Activated naive CD8-positive, alpha-beta T cell treated with anti-CD3 and anti-CD28 coated beads, Interleukin-2, amount 50 U/mL, for 24 hours (primary cell): ENCODE data around the gene DPPA5.
A peak's percentile ranks its signal among the peaks of the same experiment; 100 is the strongest.
"Not testable (repeated sequence)": the region's sequence is repeated elsewhere in the genome, so short reads cannot be mapped to it uniquely, and the experiment has no call there.

Source experiments
- ATAC-seq: fragments of 150-1000 bp; cut with Tn5 transposase; one replicate; pipeline ENCODE4 v1.10.0; 2021
- DNase-seq: peaks from one replicate; pipeline ENCODE4 v3.0.0; 2021
- H3K27ac Mint-ChIP-seq: one replicate; pipeline ENCODE4 v1.8.0; 2021; ENCODE audit warnings: mild to moderate bottlenecking, mixed read lengths
- H3K27me3 Mint-ChIP-seq: one replicate; pipeline ENCODE4 v1.8.0; 2021; ENCODE audit warnings: mixed read lengths
- H3K36me3 Mint-ChIP-seq: one replicate; pipeline ENCODE4 v1.8.0; 2021; ENCODE audit warnings: low read depth, mixed read lengths
- H3K4me1 Mint-ChIP-seq: one replicate; pipeline ENCODE4 v1.8.0; 2021; ENCODE audit warnings: mixed read lengths
- H3K4me3 Mint-ChIP-seq: one replicate; pipeline ENCODE4 v1.8.0; 2021; ENCODE audit warnings: mild to moderate bottlenecking, moderate library complexity, mixed read lengths
- H3K9me3 Mint-ChIP-seq: one replicate; pipeline ENCODE4 v1.8.0; 2021; ENCODE audit warnings: mixed read lengths

Gene DPPA5

DNA sequence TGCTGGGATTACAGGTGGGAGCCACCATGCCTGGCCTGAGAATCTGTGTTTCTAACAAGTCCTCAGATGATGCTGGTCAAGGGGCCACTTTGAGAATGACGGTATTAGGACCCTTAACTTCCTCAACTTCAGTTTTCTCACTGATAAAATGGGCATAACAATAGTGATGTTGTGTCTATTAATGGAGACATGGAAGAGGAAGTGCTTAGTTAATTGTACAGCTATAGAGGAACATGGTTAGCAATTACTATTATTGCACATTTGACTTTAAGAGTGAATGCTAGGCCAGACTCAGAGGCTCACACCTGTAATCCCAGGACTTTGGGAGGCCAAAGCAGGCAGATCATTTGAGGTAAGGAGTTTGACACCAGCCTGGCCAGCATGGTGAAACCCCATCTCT lies 12.7 kb downstream of the DPPA5 start:
- Mint-ChIP-seq H3K36me3 (no peaks in the 10 kb centered on the region), H3K4me1 (no peaks in the 10 kb centered on the region), H3K27ac (no peak overlapping the region), H3K27me3 (no peaks in the 10 kb centered on the region), H3K9me3 (no peaks in the 10 kb centered on the region), H3K4me3 (no peak overlapping the region)
- DNase-seq (no peak), ATAC-seq (no peak)

DNA sequence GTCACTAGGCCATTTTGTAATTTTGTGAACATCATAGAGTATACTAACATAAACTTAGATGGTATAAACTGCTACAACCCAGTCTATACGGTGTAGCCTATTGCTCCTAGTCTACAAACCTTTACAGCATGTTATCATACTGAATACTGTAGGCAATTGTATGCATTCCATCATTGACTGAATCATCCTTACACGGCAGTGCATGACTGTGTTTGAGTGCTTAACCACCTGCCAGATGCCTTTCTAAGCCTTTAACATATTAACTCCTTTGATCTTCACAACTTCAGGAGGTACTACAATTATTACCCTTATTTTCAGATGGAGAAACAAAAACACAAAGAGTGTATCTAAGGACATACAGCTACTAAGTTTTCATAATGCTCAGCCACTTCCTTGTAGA lies 14.0 kb downstream of the DPPA5 start:
- ATAC-seq (no peak), DNase-seq (no peak)
- Mint-ChIP-seq H3K36me3 (no peaks in the 10 kb centered on the region), H3K27ac (no peak overlapping the region), H3K9me3 (no peaks in the 10 kb centered on the region), H3K4me1 (no peaks in the 10 kb centered on the region), H3K4me3 (no peak overlapping the region), H3K27me3 (no peaks in the 10 kb centered on the region)

DNA sequence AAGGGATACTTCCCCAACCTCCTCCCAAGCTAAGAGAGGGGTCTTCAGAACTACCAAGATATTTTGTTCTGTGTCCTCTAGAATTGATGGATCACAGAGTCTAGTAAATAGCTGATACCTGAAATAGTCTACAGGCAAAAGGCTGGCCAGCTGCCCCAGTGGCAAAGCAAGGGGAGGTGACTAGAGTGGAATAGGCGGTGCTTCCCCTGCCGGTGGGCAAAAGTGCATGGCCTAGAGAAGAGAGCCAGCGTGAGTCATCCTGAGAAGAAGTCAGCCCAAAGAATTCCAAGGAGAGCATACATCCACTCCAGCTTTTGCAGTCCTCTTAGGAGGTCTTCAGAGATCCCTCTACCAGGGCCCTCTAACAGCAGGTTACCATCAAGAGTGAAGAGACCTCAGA lies 14.7 kb downstream of the DPPA5 start:
- no peaks in the 10 kb centered on the region for H3K9me3 Mint-ChIP-seq
- ATAC-seq (no peak), DNase-seq (no peak)
- H3K27ac Mint-ChIP-seq, result no peak overlapping the region
- no peaks in the 10 kb centered on the region for H3K36me3 Mint-ChIP-seq
- H3K4me1 Mint-ChIP-seq, result no peaks in the 10 kb centered on the region
- H3K4me3 Mint-ChIP-seq, result no peak overlapping the region
- no peaks in the 10 kb centered on the region for H3K27me3 Mint-ChIP-seq

DNA sequence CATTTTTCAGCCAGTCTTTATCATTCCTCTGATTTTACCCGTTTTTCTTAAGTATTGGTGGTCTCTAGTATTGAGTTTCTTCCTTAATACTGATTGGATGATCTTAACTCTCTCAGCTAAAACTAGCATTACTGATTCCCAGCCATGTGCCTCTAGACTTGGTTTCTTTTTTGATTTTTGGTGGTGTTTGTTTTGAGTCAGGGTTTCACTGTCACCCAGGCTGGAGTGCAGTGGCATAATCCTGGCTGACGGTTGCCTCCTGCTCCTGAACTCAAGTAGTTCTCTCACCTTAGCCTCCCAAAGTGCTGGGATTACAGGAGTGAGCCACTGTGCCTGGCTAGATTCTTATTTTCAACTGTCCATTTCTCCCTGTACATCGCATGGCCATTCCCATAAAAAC lies 24.9 kb downstream of the DPPA5 start:
- peaks cover 5% of the 10 kb centered on the region for H3K27me3 Mint-ChIP-seq
- no peak for ATAC-seq
- no peaks in the 10 kb centered on the region for H3K9me3 Mint-ChIP-seq
- no peaks in the 10 kb centered on the region for H3K4me1 Mint-ChIP-seq
- no peak for DNase-seq
- no peak overlapping the region for H3K4me3 Mint-ChIP-seq
- H3K27ac Mint-ChIP-seq, result no peak overlapping the region
- no peaks in the 10 kb centered on the region for H3K36me3 Mint-ChIP-seq

DNA sequence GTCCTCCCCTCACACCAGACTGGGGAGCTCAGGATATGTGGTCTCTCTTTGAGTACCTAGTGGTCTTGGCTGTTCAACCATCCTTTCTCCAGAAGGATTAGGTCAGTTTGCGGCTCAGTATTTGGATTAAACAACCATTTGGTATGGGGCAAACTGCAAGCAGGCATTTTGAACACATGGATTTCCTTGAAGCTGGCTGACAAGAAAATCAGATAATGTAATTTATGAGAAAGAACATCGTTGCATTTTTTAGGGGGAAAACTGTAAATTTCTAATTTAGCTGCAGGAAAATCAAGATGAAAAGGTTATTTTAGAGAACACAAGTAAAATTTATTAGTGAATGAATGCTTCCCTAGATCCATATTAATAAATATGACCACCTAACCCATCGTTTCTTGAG lies 25.3 kb downstream of the DPPA5 start:
- Mint-ChIP-seq H3K36me3 (no peaks in the 10 kb centered on the region), H3K27me3 (peaks cover 5% of the 10 kb centered on the region), H3K9me3 (no peaks in the 10 kb centered on the region), H3K4me1 (no peaks in the 10 kb centered on the region), H3K27ac (no peak overlapping the region), H3K4me3 (no peak overlapping the region)
- no peak for ATAC-seq
- no peak for DNase-seq

DNA sequence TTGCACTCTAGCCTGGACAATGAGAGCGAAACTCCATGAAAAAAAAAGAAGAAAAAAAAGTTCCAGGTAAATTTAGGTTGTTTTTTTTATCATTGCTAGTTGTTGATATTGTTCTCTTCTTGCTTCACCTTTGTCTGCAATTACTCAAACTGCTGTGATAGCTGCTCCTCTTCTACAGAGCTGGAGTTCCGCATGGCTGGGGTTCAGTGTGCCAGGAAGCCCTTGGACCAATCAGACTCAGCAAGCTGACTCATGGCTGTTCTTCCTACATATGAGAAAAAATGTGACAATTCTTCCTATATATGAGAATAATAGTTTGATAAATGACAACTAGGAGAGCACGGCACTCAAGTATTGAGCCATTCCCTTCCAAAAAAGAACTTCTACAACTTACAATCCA lies 28.4 kb downstream of the DPPA5 start:
- Mint-ChIP-seq H3K27ac (no peak overlapping the region), H3K4me3 (no peak overlapping the region), H3K9me3 (no peaks in the 10 kb centered on the region), H3K36me3 (no peaks in the 10 kb centered on the region), H3K4me1 (no peaks in the 10 kb centered on the region), H3K27me3 (peaks cover 5% of the 10 kb centered on the region)
- no peak for ATAC-seq
- no peak for DNase-seq

DNA sequence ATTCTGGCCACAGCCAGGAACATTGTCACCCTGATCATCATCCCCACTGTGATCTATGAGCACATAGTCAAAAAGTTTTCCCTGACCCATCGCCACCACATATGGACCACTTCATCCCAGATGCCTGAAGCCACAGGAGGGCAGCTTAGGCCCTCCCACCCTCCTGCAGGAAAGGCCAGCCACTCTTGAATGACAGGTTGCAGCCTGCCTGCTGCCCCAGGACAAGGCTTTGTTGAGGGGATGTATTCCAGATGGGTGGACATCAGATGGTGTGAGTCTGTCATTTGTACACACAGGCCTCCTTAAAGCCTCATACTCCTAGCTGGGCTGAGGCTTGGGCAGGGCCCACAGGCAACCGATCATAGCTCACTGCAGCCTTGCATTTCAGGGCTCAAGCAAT lies 30.8 kb downstream of the DPPA5 start:
- no peaks in the 10 kb centered on the region for H3K27me3 Mint-ChIP-seq
- no peak overlapping the region for H3K27ac Mint-ChIP-seq
- DNase-seq, result no peak
- ATAC-seq, result no peak
- no peak overlapping the region for H3K4me3 Mint-ChIP-seq
- no peaks in the 10 kb centered on the region for H3K4me1 Mint-ChIP-seq
- no peaks in the 10 kb centered on the region for H3K36me3 Mint-ChIP-seq
- peaks cover 1% of the 10 kb centered on the region for H3K9me3 Mint-ChIP-seq

DNA sequence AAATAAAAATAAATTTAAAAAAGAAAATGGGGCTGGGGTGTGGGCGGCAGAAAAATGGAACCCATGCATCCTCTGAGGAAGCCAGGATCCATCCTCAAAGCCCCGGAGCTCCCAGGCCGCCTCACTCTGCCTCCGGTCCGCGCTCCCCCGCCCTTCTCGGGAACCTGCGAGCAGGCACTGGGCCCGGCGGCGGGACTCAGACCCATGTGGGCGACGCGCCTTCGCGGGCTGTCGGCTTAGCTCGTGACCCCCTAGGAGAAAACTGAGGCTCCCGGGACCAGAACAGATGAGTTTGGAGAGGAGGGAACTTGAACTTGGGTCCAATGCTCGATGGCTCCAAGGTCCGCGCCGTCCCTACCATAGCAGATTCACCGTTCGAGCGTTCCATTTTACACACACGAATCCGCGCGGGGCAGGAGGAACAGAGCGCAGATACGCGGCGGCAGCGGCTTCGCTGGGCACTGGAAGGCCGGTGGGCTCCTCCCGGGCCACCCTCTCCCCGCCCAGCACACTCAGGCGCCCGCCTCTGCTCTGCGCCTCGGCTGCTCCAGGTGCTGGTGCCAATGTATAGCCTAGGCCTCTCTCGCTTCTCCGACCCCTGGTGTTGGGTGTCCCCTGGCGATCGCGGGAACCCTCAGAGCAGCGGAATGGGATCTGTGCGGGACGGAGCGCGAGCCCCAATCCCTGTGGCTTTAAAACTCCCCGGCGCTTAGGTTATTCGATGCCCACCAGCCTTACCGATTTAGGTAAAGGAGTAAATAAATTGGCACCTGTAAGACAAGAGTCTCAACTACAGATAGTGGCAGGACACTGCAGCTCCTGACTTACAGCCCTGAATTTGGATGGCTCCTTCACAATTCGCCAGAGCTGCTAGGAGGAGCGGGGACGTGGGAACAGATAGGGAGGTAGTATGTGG lies 39.2 kb downstream of the DPPA5 start:
- Mint-ChIP-seq H3K4me1 (peaks cover 10% of the 10 kb centered on the region), H3K36me3 (peaks cover 3% of the 10 kb centered on the region), H3K27me3 (peaks cover 50% of the 10 kb centered on the region), H3K9me3 (peaks cover 8% of the 10 kb centered on the region), H3K27ac (no peak overlapping the region), H3K4me3 (peak overlapping the region; percentile 22)
- no peak for ATAC-seq
- DNase-seq, result no peak

DNA sequence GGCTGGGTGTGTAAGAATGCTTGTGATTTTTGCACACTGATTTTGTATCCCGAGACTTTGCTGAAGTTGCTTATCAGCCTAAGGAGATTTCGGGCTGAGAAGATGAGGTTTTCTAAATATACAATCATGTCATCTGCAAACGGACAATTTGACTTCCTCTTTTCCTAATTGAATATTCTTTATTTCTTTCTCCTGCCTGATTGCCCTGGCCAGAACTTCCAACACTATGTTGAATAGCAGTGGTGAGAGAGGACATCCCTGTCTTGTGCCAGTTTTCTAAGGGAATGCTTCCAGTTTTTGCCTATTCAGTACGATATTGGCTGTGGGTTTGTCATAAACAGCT lies 43.6 kb downstream of the DPPA5 start:
- not testable (repeated sequence) for H3K27ac Mint-ChIP-seq, ATAC-seq, H3K9me3 Mint-ChIP-seq, H3K36me3 Mint-ChIP-seq, DNase-seq
- peaks cover 23% of the 10 kb centered on the region for H3K4me1 Mint-ChIP-seq
- H3K4me3 Mint-ChIP-seq, result peak overlapping the region; percentile 89
- peaks cover 51% of the 10 kb centered on the region for H3K27me3 Mint-ChIP-seq

DNA sequence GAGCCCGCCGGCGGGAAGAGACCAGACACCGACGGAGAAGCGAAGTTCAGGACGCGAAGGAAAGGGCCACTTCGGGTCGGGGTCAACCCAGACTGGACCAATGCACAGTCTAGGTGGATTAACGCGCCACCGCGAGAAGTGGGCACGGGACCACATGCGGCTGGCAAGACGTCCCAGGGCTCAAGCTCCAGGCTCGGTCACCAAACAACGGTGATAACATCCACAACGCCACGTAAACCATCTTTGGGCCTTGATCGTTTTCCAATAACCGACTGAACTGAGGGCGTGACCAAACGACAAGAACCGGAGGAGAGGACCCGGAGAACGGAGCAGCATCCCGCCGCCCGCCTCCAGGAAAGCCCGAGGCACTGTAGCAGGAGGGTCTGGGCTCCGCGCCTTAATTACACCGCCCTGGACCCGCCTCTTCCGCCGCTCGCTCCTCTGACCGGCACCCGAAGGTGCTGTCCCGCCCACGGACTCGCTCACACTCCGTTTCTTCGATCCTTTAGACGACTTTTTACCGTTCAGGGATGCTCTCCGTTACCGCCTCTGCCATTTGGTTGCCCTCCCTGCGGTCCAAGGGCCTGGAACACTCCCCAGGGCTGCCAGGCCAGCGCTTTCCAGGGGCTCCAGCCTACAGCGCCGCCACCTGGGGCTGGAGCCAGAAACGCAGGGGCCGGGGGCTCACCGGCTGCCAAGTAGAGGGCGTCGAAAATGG lies 44.1 kb downstream of the DPPA5 start:
- ATAC-seq (peak; percentile 94), DNase-seq (peak; percentile 77)
- Mint-ChIP-seq H3K4me3 (peak overlapping the region; percentile 89), H3K4me1 (peaks cover 23% of the 10 kb centered on the region), H3K9me3 (no peaks in the 10 kb centered on the region), H3K27ac (peak overlapping the region; percentile 83), H3K36me3 (no peaks in the 10 kb centered on the region), H3K27me3 (peaks cover 46% of the 10 kb centered on the region)

DNA sequence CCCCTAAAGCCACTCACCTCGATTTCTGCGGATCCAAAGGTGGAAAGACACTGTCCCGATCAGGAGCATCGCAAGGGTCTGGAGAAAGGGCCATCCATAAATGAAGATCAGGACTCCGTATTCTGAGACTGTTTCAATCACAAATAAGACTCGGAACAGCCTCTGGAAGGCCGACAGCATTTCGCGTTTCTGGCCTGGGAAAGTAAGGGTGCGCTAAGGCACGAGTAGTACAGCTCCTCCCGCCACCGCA lies 44.6 kb downstream of the DPPA5 start:
- Mint-ChIP-seq H3K27me3 (peaks cover 44% of the 10 kb centered on the region), H3K4me3 (peak overlapping the region; percentile 89), H3K27ac (peak overlapping the region; percentile 83)

DNA sequence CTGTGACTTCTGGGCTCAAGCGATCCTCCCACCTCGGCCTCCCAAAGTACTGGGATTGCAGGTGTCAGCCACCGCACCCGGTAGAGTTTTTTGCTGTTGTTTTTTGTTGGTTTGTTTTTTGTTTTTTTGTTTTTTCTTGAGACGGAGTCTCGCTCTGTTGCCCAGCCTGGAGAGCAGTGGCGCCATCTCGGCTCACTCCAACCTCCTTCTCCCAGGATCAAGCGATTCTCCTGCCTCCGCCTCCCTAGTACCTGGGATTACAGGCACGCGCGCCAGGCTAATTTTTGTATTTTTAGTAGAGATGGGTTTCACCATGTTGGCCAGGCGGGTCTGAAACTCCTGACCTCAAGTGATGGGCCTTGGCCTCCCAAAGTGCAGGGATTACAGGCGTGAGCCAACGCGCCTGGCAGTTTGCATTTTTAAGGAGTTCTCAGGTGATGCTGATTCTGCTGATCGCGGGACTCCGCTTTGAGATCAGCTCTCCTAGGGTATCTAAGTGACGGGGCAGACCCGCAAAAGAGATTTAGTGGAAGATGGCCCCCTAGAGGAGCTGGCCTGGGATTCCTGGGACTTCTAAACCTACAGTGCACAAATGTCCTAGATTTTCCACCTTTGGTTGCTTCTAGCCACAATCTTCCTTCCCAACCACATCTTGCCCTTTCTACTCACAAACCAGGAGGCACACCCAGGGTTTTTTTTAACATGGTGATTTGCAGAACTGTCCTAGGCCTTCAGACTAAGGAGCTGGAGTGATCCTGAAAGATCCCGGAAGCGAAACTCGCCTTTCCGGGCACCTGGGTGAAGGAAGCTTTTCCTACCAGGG lies 45.2 kb downstream of the DPPA5 start:
- Mint-ChIP-seq H3K27ac (peak overlapping the region; percentile 83), H3K36me3 (no peaks in the 10 kb centered on the region), H3K4me3 (peak overlapping the region; percentile 89), H3K9me3 (no peaks in the 10 kb centered on the region), H3K4me1 (peaks cover 21% of the 10 kb centered on the region), H3K27me3 (peaks cover 41% of the 10 kb centered on the region)
- no peak for ATAC-seq
- no peak for DNase-seq

More for the DNA sequence above, 44.6 kb downstream of the DPPA5 start:
- peaks cover 23% of the 10 kb centered on the region for H3K4me1 Mint-ChIP-seq
- ATAC-seq (peak; percentile 51), DNase-seq (no peak)
- H3K36me3 Mint-ChIP-seq, result no peaks in the 10 kb centered on the region
- no peaks in the 10 kb centered on the region for H3K9me3 Mint-ChIP-seq

DNA sequence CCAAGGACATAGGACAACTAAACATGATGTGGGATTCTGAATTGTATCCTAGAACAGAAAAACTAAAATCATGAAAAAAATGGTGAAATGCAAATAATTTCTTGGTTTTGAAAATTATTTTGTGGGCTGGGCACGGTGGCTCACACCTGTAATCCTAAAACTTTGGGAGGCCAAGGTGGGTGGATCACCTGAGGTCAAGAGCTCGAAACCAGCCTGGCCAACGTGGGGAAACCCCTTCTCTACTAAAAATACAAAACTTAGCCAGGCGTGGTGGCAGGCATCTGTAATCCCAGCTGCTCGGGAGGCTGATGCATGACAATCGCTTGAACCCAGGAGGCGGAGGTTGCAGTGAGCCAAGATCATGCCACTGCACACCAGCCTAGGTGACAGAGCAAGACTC lies 50.3 kb downstream of the DPPA5 start:
- H3K36me3 Mint-ChIP-seq, H3K27ac Mint-ChIP-seq, H3K9me3 Mint-ChIP-seq, H3K4me1 Mint-ChIP-seq, H3K4me3 Mint-ChIP-seq, H3K27me3 Mint-ChIP-seq, ATAC-seq, DNase-seq: not testable (repeated sequence)
